ENCODE data around the gene JOSD2.

The JOSD2 gene, protein sequence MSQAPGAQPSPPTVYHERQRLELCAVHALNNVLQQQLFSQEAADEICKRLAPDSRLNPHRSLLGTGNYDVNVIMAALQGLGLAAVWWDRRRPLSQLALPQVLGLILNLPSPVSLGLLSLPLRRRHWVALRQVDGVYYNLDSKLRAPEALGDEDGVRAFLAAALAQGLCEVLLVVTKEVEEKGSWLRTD

GRCh38 chr19:50511069-50511822 is at the start of gene JOSD2:
Gene JOSD2 (minus strand): TSS chr19:50511191. CDS start chr19:50510431, 760 bp downstream.
- DNase-seq, result peak; percentile 99

- no peak for DNase-seq
Observed at GRCh38 chr19:50559636-50560035, 48.6 kb upstream of the JOSD2 start.

DNA sequence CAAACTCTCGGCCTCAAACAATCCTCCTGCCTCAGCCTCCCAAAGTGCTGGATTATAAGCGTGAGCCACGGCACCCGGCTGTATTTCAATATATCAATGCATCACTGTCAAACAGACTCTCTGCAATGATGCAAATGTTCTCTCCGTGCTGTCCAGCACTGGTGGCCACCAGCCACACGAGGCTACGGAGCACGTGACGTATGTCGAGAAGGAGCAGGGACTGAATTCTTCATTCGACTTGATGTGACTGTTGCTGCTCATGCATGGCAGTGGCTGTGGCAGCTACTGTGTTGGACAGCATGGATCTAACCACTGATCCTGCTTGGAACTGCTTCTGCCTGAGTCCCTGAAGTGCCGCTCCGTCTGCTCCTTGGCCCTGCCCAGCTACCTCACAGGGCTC is 47.5 kb upstream of the JOSD2 start:
- no peak for DNase-seq

GRCh38 chr19:50558039-50558438 is 47.0 kb upstream of the JOSD2 start:
- no peak for DNase-seq

DNA sequence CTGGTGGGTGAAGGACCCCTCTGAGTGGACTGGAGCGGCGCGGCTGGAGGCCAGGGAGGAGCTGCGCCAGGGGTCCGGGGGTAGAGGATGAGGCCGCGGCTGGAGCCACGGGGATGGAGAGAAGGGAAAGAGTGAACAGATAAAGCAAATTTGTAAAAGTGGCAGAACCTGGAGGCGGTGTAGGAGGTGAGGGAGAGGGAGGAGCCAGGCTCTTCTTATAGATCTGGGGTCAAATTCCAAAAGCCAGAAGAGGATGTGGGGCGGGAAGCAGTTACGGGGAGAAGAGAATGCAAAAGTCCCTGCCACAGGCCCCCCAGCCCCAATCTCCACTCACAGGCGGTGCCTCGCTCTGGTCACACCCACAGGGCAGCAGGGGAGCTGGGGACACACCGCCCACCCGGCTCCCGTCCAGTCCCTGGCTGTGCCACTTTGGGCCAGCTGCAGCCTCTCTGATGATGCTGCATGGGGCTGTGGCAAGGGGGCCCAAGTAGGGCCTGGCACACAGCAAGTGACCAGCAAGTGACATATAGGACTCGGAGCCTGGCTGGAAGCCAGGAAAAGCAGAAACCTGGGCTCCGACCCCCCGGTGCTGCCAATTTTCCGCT is 46.1 kb upstream of the JOSD2 start:
- no peak for DNase-seq

- DNase-seq, result peak; percentile 68
Observed at GRCh38 chr19:50556282-50557008, 45.5 kb upstream of the JOSD2 start.

DNA sequence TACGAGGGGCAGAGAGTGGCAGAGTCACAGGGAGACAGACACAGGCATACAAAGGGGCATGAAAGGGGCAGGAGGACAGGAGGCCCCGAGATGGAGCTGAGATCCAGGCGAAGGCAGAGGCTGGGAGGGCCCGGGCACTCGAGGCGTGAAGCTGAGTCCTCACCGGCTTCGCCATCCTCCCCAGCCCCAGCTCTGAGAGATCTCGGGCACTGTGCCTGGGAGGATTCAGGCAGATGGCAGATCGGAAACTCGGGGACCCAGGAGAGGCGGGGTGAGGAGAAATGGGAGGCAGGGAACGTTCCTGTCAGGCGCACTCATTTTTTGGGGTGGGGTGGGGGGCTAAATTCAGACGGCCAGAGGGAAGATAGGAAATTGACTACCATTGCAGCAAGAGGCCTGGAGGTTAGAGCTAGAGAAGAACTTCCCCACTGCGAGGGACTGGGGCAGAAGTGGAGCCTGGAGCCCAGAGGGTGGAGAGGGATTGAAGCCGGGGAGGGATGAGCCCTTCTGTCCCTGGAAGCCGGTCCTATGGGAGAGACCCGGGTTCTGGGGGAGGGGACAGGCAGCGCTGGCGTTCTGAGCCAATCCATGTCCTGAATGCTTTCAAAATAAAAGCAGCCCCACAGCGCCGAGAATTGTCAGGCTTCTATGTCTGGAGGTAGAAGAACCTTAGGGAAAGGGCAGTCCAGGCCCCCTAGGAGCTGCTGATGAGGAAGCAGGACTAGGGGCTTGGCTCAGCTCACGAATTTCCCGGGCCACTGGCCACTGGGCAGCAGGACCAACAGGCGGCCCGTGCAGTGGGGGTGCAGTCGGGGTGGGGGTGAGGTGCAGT is 44.7 kb upstream of the JOSD2 start:
- DNase-seq, result peak; percentile 19

DNA sequence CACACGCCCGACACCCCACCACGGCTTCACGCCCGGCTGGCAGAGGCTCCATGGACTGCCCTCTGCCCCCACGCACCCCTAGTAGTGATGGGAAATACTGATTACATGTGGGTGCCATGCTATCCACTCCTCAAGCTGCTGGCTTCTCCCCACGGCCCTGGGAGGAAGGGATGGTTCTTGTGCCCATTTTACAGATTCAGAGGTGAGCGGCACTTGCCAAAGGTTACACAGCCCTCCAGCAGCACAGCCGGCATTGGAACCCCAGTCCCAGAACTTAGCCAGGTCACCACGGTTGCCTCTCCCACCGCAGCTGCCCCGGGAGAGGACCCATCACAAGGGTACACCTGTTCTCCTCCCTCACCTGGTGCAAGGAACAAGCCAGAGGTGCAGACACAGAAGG is 44.0 kb upstream of the JOSD2 start:
- no peak for DNase-seq

GRCh38 chr19:50554212-50554611 is 43.2 kb upstream of the JOSD2 start:
- no peak for DNase-seq

GRCh38 chr19:50553134-50553703 is 42.2 kb upstream of the JOSD2 start:
- no peak for DNase-seq

DNA sequence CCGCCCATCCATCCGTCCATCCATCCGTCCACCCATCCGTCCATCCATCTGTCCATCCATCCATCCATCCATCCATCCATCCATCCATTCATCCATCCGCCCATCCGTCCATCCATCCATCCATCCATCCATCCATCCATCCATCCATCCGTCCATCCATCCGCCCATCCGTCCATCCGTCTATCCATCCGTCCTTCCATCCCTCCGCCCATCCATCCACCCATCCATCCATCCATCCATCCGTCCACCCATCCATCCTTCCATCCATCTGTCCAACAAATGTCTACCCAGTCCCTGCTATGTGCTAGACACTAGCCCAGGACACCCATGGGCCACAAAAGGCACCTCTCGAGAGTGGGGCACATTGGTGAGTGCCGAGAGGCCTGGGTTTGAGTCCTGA is 41.5 kb upstream of the JOSD2 start:
- DNase-seq, result no peak

GRCh38 chr19:50551715-50552187 is 40.8 kb upstream of the JOSD2 start:
- no peak for DNase-seq

DNA sequence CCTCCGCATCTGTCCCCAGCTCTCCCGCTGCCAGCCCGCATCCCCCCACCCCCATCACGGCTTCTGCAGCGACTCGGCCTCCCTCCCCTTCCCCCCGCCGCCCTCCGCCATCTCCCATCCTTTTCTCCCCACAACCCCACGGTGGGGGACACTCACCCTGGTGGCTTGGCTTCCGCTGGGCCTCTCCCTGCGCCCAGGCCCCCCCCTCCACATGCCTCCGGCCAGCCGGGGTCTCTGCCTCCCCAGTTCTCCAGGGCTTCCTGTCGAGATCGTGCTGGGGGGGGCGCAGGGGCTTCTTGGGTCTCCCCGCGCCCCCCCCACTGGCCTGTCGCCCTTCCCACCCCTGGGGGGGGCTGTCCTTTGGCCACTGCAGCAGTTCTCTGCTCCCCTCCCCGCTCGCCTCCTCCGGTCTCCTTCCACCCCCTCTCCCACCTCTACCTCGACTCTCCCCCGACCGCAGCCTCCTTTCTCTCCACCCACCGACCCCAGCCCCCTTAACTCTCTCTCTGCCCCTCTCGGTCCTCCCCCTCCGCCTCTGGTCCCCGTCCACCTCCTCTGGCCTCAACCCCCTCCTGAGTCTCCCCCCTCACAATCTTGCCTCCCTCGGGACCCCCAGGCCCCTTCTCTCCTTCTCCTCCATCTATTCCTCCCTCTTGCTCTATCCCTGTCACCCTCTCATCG is 40.2 kb upstream of the JOSD2 start:
- no peak for DNase-seq

GRCh38 chr19:50550594-50550966 is 39.6 kb upstream of the JOSD2 start:
- DNase-seq, result no peak

DNA sequence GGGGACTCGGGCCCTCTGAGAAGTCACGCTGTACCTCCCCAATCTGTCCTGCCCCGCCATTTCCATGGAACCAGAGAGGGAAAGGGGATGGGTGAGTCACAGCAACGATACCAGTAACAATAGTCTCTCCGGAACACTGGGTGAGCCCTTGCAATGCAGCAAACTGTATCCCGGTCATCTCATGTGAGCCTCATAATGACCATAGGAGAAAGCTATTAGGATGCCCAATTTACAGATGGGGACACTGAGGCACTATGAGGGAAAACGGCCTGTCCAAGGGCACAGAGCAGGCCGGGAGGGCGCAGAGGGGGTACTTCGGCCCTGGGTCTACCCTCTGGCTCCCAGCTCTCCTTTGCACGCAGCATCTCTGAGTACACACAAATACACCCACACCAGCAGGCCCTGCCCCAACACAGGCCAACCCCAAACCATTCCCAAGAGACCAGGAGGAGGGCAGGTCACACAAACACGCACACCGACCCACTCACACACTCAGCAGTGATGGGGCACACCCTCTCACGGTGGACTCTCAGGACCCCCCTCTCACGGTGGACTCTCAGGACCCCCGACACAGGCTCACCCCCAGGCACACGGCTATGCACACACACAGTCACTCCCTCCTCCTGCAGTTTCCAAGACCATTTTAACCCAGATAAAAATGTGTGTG is 39.1 kb upstream of the JOSD2 start:
- no peak for DNase-seq

GRCh38 chr19:50549059-50549926 is 38.3 kb upstream of the JOSD2 start:
- no peak for DNase-seq

GRCh38 chr19:50548191-50549058 is 37.4 kb upstream of the JOSD2 start:
- no peak for DNase-seq

DNA sequence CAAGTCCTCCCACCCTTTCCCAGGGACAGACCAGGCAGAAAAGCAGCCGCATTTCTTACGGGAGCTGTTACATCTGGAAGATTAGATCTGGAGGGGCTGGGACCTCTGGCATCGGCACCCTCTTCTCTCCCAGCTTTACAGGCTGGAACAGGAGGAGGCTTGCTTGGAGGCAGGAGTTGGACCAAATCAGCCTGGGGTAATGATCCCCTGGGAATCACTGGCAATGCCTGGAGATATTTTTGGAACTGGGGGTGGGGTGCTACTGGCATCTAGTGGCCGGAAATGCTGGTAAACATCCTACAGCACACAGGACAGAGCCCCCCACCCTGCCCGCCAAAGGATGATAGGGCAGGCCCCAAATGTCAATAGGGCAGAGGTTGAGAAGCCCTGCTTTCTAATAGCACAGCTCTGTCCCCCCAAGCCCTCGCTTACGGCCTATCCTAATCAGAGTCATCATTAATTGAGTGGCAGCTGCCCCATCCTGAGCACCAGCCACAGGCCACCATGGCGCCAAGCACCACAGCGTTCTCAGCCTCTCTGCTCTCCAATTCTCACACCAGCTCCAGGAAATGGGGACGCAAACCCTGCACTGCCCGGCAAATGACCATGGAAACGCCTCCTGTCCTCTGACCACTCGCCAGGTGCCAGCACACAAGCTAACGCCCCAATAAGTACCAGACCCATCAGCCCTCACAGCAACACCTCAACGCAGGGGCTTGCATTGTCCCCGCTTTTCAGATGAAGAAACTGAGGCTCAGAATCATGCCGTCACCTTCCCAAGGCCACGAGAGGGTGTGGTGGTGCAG is 36.6 kb upstream of the JOSD2 start:
- DNase-seq, result no peak

Measured in EL (cell line).